ENCODE results near the gene CTNNA1. TPM values are rescaled to one million over a fixed set of nuclear protein-coding genes. Genes with fewer than 3 reads are reported as not detected.
"Not testable (repeated sequence)": the region's sequence is repeated elsewhere in the genome, so short reads cannot be mapped to it uniquely, and the experiment has no call there.

Gene CTNNA1
- total and polyA plus RNA-seq, 12 donors, result 111 to 521 (median 347) TPM

- Histone ChIP-seq H3K4me3 (no peak overlapping the region), H3K9me3 (replicated peaks in 1 of 3) (no peaks in the 10 kb centered on the region), H3K27me3 (no peaks in the 10 kb centered on the region), H3K4me1 (replicated peaks in 1 of 2) (peaks cover 8 to 15% of the 10 kb centered on the region in 2 donors), H3K27ac (no peak overlapping the region), H3K36me3 (replicated peaks in 1 of 2) (no peaks in the 10 kb centered on the region)
- intact Hi-C loops (cut with DNase I), result no loop called here
- DNase-seq, result no peak
- TF ChIP-seq POLR2A (IDR thresholded peaks at IDR 0.05) (no peak), CTCF (IDR thresholded peaks at IDR 0.05) (no peak)
- 95 to 100% (median 96%) methylated on average over 1 of the region's 1 CpG for WGBS, 4 donors
Measured at GRCh38 chr5:138803935-138804334, 50.7 kb downstream of the CTNNA1 start.

- peak in 1 of 7 donors; percentile 22 for DNase-seq
- peaks cover 8 to 23% of the 10 kb centered on the region in 2 donors for H3K4me1 ChIP-seq (replicated peaks in 1 of 2)
- peaks cover 0 to 3% of the 10 kb centered on the region in 2 donors for H3K36me3 ChIP-seq (replicated peaks in 1 of 2)
- TF ChIP-seq CTCF (IDR thresholded peaks at IDR 0.05) (no peak), POLR2A (IDR thresholded peaks at IDR 0.05) (no peak)
- H3K27ac ChIP-seq, result no peak overlapping the region
- no peak overlapping the region for H3K4me3 ChIP-seq
- intact Hi-C loops (cut with DNase I), result no loop called here
- H3K9me3 ChIP-seq (replicated peaks in 1 of 3), result no peaks in the 10 kb centered on the region
- H3K27me3 ChIP-seq, result no peaks in the 10 kb centered on the region
Measured at GRCh38 chr5:138805096-138805495, 51.9 kb downstream of the CTNNA1 start.

DNA sequence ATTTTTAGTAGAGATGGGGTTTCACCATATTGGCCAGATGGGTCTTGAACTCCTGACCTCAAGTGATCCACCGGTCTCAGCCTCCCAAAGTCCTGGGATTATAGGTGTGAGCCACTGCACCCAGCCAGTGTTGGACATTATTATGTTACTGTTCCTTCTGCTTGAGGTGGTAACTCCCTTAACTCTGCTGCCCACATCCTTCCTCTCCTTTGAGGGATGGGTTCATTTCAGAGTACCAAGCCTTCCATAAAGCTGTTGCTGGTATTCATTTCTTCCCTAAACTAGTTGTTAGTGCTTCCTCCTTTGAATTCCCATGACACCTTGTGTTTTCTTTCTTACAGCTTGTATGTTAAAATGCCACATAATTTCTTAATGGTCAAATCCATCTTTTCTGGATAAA, 54.0 kb downstream of the CTNNA1 start:
- peaks cover 0 to 10% of the 10 kb centered on the region in 2 donors for H3K36me3 ChIP-seq (replicated peaks in 1 of 2)
- WGBS, 4 donors, result 57 to 89% (median 76%) methylated on average over 1 of the region's 1 CpG
- no peak overlapping the region for H3K27ac ChIP-seq
- intact Hi-C loops (cut with DNase I), result no loop called here
- H3K4me3 ChIP-seq, result no peak overlapping the region
- no peaks in the 10 kb centered on the region for H3K27me3 ChIP-seq
- TF ChIP-seq CTCF (IDR thresholded peaks at IDR 0.05), result no peak
- TF ChIP-seq POLR2A (IDR thresholded peaks at IDR 0.05), result no peak
- no peaks in the 10 kb centered on the region for H3K9me3 ChIP-seq (replicated peaks in 1 of 3)
- DNase-seq, result no peak
- peaks cover 8 to 23% of the 10 kb centered on the region in 2 donors for H3K4me1 ChIP-seq (replicated peaks in 1 of 2)

- no peak for DNase-seq
- intact Hi-C loops (cut with DNase I), result no loop called here
- Histone ChIP-seq H3K9me3 (replicated peaks in 1 of 3) (no peaks in the 10 kb centered on the region), H3K36me3 (replicated peaks in 1 of 2) (peaks cover 0 to 19% of the 10 kb centered on the region in 2 donors), H3K27me3 (no peaks in the 10 kb centered on the region), H3K4me1 (replicated peaks in 1 of 2) (peaks cover 0 to 8% of the 10 kb centered on the region in 2 donors), H3K4me3 (no peak overlapping the region), H3K27ac (no peak overlapping the region)
- TF ChIP-seq CTCF (IDR thresholded peaks at IDR 0.05) (no peak), POLR2A (IDR thresholded peaks at IDR 0.05) (no peak)
Measured at GRCh38 chr5:138809391-138809790, 56.2 kb downstream of the CTNNA1 start.

- H3K4me1 ChIP-seq (replicated peaks in 1 of 2); H3K9me3 ChIP-seq (replicated peaks in 1 of 3); DNase-seq; H3K27me3 ChIP-seq; intact Hi-C loops (cut with DNase I); H3K4me3 ChIP-seq; H3K27ac ChIP-seq: not testable (repeated sequence)
- peaks cover 0 to 19% of the 10 kb centered on the region in 2 donors for H3K36me3 ChIP-seq (replicated peaks in 1 of 2)
- WGBS, 4 donors, result 80 to 96% (median 94%) methylated on average over 9 to 19 of the region's 35 CpGs; no CpG with 5 or more reads in 1 of the 4 donors
Measured at GRCh38 chr5:138810861-138811260, 57.6 kb downstream of the CTNNA1 start.

All from adrenal gland (tissue), 12 donors.